HG03045 (cell line): ENCODE data around the gene CHAC2.
"Not testable (repeated sequence)": the region's sequence is repeated elsewhere in the genome, so short reads cannot be mapped to it uniquely, and the experiment has no call there.

ENCODE experiments used
- ATAC-seq: cut with Tn5 transposase; IDR thresholded peaks from one replicate; pipeline ENCODE4 v1.9.1; 2021; ENCODE audit warnings: mild to moderate bottlenecking, moderate library complexity; ENCODE audit not compliant: unreplicated experiment

CHAC2 gene

DNA sequence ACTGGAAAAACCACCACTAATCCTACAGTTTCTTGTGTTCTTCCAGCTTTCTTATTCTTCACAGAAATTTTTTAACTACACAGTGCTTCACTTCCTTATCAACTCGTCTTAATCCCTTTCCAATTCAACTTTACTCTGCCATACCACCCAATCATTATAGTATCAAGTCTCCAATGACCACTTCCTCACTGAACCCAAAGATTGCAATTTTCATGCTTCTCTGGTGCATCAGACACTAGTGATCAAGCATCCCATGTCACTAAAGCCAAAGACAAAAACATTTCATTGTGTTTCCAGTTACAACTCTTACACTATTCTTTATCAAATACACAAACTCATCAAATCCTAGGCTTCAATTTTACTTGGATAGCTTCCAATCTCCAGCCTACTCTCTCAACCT lies 9.5 kb downstream of the CHAC2 start:
- ATAC-seq, result no peak

DNA sequence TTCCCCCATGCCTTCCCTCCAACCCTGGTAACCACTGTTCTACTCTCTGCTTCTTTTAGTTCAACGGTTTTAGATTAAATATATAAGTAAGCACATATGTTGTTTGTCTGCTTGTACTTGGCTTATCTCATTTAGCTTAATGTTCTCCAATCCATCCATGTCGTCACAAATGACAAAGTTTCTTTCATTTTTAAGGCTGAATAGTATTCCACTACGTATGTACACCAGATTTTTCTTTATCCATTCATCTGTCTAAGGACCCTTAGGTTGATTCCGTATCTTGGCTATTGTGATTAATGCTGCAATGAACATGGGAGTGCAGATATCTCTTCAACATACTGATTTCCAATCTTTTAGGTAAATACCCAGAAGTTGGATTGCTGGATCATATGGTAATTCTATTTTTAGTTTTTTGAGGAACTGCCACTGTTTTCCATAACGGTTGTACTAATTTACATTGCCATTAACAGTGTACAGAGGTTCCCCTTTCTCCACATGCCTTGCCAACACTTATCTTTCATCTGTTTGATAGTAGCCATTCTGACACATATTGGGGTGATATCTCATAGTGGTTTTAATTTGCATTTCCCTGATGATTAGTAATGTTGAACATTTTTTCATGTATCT lies 11.0 kb downstream of the CHAC2 start:
- ATAC-seq, result no peak

DNA sequence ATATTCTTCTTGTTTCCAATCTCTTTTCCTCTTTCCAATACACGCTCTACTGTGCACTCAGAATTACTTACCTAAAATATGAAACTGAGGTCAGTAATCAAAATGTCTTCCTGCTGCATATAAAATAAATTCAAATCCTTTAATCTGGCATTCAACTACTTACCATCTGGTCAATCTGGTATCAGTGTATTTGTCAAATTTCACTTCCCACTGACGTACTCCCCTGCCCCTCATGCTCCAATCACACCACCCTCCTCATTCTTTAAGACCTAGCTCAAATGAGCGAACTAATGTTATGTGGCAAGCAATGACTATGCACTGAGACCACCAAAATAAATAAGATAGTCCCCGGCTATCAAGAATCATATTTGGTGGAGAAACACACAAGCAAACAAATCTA lies 12.5 kb downstream of the CHAC2 start:
- ATAC-seq, result no peak

DNA sequence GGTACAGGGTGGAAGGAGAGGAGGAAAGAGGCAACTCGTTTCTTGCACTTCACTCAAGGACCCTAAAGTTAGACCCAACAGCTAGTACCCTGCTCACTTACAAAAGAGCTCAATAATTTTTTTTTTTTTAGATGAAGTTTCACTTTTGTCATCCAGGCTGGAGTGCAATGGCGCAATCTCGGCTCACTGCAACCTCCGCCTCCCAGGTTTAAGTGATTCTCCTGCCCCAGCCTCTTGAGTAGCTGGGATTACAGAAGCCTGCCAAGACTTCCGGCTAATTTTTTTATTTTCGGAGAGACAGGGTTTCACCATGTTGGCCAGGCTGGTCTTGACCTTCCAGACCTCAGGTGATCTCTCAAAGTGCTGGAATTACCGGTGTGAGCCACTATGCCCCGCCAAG lies 15.1 kb downstream of the CHAC2 start:
- no peak for ATAC-seq

DNA sequence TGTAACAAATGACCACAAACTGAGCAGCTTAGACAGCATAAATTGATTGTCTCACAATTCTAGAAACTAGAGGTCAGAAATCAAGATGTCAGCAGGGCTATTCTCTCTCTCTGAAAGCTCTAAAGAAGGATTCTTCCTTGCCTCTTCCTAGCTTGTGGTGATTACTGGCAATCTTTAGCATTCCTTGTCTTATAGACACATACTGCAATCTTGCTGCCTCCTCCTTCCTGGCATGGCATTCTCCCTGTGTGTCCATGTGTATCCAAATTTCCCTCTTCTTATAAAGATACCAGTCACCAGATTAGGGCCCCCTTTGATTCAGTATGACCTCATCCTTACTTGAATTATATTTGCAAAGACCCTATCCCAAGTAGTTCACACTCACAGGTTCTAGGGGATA lies 16.8 kb downstream of the CHAC2 start:
- no peak for ATAC-seq

DNA sequence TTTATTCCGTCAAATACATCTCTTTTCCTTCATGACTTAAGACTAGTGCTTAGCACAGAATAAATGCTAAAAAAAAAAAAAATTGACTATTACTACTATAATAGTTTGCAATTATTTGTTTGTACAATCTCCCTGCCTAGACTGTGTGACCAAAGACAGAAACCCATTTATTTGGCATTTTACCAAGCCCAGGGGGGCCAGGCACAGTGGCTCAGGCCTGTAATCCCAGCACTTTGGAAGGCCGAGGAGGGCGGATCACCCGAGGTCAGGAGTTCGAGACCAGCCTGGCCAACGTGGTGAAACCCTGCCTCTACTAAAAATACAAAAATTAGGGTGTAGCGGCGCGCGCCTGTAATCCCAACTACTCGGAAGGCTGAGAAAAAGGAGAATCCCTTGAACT lies 17.8 kb downstream of the CHAC2 start:
- no peak for ATAC-seq

DNA sequence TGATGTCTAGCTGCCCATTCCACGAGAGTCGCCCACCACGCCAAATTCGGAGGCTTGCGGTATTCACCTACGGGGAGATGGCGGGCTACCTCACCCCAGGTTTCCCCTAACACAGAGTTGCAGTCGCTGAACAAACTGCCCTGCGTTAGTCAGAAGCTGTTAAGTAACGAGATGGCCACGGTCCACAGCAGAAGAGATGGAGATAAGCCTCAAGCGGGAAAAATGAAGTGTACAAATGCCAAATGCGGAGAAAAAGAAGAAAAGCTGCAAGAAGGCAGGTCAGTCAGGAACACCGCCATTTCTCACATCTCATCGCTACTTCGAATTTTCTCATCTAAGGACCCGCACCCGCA lies 18.7 kb downstream of the CHAC2 start:
- peak; percentile 28 for ATAC-seq

DNA sequence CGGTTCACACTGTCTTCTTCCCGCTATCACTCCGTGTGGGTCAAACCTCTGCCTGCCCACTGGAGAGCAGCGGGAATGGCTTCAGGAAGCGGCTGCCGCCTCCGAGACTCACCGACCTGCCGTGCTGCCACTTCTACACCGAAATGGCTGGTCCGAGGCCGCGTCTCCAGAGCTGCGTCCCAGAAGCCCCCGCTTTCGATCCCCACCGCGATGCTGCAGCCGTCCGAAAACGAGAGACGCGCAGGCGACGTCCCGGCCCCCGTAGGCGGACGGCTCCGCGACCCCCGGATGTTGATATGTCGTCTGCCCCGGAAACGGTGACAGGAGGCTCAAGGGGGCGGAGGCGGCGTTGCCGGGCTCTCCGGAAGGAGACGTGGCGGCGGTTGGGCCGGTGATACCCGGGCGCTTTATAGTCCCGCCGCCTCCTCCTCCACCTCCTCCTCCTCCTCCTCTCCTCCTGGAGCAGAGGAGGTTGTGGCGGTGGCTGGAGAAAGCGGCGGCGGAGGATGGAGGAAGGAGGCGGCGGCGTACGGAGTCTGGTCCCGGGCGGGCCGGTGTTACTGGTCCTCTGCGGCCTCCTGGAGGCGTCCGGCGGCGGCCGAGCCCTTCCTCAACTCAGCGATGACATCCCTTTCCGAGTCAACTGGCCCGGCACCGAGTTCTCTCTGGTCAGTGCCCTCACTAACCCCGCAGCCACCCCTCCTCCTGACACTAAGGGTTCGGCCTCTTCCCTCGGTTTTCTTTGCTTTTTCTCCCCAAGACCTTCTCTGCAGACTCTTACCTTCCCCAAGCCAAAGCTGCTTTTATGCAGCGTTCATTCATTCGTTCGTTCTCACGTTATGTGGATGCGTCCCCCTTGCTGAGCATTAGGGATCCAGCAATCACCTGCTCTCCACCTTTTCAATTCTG lies 19.4 kb downstream of the CHAC2 start, which contains the start of the genes ASB3 and ERLEC1:
Gene ASB3, minus strand, starts transcription at position 249 of the 909 bp plus-strand sequence. CDS start 21,381 bp downstream, outside the sequence.
Gene ERLEC1, plus strand, starts transcription at position 340 of the 909 bp plus-strand sequence. Its CDS starts 167 bp downstream, at position 507.
- ATAC-seq, result peak; percentile 98

DNA sequence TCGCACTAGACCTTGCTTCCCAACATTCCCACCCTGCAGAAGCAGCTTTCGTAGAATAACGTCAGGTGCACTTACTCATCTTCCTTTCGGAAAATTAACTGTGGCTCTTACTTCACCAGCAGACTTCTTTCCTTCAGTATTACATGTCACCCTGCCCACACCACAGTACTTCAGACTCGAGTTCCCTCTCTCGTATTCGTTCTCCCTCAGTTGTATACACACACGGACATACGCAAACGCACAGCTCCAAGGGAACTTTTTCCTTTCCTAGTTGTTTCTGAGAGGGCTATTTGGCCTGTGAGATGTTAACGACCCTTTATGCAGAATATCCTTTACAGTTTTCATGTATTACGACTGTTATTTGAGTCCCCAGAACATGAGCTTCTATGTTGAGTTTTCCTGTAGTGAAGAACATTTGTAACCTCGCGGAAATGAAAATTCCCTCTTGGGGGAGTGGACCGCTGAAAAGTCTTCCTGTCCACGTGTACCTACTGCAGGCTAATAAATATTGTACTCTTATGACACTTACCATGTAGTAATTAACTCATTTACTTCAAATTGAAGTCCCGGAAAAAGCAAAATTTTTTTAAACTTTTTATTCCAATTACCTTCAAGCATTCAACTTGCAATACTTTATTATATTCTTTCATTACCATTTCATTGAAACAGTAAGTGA lies 20.1 kb downstream of the CHAC2 start:
- no peak for ATAC-seq

DNA sequence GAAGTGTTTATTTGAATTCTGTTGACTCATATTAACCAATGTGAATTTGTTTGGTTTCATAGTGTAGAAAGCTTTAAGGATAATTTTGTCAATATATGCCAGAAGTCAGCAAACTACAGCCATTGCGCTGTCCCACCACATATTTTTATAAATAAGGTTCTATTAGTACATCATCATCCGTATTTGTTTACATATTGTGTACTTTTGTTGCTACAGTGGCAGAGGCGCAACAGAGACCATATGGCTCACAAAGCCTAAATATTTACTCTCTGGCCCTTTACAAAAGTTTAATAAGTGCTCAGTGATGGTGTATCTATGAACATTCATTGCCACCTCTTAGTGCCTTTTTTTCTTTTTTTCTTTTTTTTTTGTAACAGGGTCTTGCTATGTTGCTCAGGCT lies 25.7 kb downstream of the CHAC2 start:
- no peak for ATAC-seq

DNA sequence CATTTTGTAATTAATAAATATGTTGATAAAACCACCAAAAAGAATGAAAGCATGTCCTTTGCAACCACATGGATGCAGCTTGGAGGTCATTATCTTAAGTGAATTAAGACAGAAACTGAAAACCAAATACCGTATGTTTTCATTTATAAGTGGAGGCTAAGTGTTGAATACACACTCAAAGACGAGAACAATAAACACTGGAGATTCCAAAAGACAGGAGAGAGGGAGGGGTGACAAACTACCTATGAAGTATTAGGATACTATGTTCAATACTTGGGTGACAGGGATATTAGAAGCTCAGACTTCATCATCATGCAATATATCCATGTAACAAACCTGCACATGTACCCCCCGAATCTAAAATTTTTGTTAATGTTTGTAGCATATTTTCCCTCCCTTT lies 26.2 kb downstream of the CHAC2 start:
- no peak for ATAC-seq

DNA sequence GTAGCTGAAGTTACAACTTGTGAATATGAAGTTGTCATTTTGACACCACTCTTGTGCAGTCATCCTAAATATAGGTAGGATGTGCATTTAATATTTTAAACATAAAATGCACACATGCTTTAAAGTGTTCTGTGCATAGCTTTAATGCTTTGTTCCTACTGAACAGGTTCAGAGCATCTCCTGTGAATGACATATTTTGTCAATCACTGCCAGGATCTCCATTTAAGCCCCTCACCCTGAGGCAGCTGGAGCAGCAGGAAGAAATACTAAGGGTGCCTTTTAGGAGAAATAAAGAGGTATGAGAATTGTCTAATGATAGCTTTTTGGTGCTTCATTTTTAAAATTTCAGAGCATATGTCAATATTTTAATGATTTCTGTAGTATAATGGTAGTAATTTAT lies 33.9 kb downstream of the CHAC2 start:
- no peak for ATAC-seq

DNA sequence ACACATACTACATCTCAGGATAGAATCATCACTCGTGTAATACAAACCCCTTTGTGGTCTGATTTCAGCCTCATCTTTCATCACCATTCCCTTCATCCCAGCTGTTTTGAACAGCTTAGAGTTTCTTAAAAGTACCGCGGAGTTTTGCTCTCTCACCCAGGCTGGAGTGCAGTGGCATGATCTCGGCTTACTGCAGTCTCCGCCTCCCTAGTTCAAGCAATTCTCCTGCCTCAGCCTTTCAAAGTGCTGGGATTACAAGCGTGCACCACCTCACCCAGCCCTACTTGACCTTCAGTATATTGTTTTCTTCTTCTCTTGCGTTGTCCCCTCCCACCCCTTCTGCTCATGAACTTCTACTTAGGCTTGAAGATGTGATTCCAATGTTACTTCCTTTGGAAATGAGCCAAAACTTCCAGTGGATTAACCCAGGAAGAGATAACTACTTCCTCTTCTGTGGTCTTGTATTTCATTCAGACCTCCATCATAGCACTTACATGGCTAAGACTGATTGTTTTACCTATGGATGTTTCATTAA lies 35.1 kb downstream of the CHAC2 start:
- ATAC-seq, result no peak

DNA sequence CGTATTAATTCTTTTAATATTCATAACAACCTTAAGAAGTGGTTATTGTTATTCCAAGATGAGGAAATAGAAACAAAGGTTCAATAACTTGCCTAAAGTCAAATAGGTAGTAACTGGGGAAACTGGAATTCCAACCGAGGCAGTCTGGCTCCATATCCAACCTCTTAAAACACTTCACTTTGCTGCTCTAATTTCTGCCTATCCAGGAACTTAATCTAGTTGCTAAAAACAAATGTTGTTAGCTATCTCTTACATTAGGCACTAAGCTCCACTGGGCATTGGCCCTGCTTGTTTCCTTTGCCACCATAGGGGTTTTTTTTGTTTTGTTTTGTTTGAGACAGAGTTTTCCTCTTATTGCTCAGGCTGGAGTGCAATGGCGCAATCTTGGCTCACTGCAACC lies 44.0 kb downstream of the CHAC2 start:
- no peak for ATAC-seq

DNA sequence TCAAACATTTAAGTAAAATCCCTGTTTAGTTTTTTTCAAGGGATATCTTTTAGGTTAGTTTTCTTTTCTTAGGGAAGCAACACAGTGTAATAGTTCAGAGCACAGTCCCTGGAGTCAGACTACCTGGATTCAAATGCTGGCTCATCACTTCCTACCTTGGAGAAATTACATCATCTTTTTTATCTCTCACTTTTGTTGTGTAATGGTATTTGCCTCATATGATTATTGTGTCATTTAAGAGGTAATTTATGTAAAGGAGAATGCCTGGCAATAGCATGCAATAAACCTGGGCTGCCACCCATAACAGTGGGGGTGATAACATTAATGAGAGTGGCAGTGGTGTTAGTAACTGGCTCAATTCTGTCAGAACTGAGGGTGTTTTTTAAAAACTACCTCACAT lies 45.5 kb downstream of the CHAC2 start:
- no peak for ATAC-seq

DNA sequence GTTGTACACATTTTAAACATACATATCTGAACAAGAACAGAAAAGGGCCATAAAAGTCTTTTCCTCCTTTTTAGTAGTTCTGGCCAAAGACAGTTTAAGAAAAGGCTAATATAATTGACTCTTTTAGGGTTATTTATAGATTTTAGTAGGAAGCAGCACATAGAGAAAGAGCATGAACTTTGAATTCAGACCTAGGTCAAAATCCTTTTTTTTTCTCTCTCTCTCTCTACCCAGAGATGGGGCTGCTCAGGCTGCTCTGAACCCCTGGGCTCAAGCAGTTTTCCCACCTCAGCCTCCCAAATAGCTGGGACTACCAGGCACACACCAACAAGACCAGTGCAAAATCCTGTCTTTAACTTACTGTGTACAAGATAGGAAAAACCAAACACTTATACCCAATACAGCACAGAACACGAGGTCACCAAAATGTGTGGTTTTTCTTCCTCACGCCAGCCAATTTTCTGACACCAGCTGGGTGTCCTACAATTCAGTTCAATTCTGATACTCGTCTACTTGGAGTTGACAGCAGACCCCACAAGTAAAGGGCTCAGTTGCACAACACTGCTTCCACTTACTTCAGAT lies 51.3 kb downstream of the CHAC2 start:
- no peak for ATAC-seq

DNA sequence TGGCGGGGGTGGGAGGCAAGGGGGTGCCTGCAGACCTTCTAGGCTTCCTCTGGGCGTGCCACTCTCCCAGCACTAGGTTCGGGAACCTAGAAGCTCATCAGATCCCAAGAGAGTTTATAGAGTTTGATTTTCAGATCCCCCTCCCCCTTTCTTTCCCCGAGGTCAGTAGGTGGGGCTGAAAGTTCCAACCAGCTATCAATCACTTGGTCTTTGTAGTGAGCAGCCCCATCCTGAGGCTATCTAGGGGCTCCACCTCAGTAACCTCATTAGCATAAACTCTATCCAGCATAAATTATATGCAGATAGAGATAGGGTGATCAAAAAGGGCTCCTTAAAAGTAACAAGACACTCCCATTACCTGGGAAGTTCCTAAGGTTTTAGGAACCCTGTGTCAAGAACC lies 52.0 kb downstream of the CHAC2 start:
- ATAC-seq, result no peak

DNA sequence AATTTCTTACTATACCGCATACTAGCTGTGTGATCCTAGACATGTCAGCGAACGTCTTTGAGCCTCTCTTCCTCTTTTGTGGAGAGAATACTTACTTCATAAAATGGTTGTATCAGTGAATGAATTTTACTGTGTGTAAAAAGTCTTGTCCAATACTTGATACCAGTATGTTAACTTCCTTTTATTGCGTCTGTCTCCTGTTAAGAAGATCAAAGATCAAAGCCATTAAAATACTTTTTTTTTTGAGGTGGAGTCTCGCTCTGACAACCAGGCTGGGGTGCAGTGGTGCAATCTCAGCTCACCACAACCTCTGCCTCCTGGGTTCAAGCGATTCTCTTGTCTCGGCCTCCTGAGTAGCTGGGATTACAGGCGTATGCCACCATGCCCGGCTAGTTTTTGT lies 52.4 kb downstream of the CHAC2 start:
- ATAC-seq, result no peak

DNA sequence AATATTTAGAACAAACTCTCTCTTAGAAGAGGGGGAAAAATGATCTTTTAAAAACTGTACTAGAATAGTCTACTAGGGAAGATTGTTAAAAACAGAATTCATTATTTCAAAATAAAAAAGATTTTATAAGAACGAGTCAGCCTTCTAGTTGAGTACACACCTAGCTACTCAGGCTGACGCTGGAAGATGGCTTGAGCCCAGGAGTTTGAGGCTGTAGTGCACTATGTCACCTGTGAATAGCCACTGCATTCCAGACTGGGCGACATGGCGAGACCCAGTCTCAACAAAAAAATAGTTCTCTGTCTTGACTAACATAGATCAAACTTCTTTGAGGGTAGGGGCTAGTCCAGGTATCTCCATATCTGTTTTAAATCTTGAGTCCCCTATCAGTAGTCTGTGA lies 53.1 kb downstream of the CHAC2 start:
- no peak for ATAC-seq

DNA sequence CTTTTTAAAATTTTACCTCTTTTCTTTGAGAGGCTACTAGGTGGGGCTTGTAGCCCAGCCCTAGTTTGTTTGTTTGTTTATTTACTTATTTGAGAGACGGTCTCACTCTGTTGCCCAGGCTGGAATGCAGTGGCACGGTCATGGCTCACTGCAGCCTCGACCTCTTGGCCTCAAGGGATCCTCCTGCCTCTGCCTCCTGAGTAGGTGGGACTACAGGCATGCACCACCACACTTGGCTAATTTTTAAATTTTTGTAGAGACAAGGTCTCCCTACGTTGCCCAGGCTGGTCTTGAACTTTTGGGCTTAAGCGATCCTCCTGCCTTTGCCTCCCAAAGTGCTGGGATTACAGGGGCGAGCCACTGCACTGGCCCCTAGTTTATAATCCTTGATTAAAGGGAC lies 54.2 kb downstream of the CHAC2 start:
- no peak for ATAC-seq

DNA sequence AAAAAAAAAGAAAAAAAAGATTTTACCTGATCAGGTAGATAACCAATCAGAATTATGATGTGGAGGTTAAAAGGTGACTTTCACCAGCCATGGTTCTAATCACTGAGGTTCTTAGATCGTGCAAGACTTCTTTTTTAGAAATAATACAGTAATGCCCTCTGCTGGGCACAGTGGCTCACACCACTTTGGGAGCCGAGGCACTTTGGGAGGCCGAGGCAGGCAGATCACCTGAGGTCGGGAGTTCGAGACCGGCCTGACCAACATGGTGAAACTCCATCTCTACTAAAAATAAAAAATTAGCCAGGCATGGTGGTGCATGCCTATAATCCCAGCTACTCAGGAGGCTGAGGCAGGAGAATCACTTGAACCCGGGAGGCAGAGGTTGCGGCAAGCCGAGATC lies 56.0 kb downstream of the CHAC2 start:
- ATAC-seq, result not testable (repeated sequence)
